HG02759 (cell line): ENCODE data around the gene CHGA.

Experiments used
- ATAC-seq: cut with Tn5 transposase; IDR thresholded peaks from one replicate; pipeline ENCODE4 v1.9.1; 2021; ENCODE audit warnings: mild to moderate bottlenecking, moderate library complexity; ENCODE audit not compliant: unreplicated experiment

Gene CHGA

GRCh38 chr14:92976268-92976667, 53.3 kb downstream of the CHGA start:
- ATAC-seq, result no peak

- ATAC-seq, result no peak
These were observed 55.5 kb downstream of the CHGA start for GRCh38 chr14:92978229-92979021.

DNA sequence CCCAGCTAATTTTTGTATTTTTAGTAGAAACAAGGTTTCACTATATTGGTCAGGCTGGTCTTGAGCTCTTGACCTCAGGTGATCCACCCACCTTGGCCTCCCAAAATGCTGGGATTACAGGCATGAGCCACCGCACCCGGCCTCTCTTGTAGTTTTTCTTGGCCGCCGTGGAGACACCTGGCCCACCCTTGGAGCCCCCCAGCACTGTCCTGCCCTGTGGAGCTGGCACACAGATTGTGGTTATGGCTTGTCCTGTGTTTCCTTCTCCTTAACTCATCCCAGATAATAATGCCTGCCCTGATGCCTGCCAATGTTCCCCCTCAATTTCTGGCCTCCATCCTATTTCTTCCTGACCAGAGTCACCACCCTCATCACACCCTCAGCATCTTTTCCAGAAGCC, 57.9 kb downstream of the CHGA start:
- no peak for ATAC-seq

GRCh38 chr14:92981726-92982125, 58.8 kb downstream of the CHGA start:
- no peak for ATAC-seq

DNA sequence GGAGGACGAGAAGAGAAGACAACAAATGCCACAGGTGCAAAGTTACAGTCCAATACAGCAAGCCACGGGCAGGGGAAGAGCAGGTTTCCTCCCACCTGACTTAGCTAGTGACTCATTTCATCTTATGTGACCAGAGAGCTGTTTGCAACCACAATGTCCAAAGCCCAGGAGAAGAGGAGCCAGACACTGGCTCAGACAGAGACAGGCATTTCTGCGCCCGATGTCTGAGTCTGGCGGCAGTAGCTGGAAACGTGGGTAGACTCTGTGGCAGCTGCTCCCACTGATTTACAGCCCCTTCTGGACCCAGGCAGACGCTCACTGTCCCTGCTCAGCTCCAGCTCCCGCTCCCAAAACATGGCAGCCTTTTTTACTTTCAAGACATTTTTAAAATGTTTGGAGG, 60.0 kb downstream of the CHGA start:
- no peak for ATAC-seq

- ATAC-seq, result no peak
These were observed 61.3 kb downstream of the CHGA start for GRCh38 chr14:92984082-92984788.
